NCI-H2196 (cell line): ENCODE data around the gene GRB10.

ENCODE experiments used
- DNase-seq: peaks from one replicate; lab custom pipeline; 2025; ENCODE audit not compliant: unreplicated experiment; lab: John Stamatoyannopoulos, UW

GRB10 gene

DNA sequence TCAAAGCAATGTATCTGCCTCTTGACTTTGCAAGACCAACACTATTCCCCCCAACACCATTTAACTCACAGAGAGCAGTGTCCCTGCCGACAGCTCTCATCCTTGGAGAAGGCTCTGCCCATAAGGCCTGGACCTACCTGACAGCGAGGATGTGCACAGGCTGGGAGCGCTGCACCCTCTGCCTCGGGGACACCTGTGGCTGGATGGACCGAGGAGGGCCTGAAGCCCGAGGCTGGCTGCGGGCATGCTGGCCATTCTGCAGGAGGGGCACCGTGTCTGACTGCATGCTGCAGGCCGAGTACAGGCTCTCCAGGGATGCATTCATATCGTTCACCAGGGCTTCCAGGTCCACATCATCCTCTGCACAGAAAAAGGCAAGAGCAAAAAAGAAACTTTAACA is 108.4 kb downstream of the GRB10 start:
- DNase-seq = no peak

DNA sequence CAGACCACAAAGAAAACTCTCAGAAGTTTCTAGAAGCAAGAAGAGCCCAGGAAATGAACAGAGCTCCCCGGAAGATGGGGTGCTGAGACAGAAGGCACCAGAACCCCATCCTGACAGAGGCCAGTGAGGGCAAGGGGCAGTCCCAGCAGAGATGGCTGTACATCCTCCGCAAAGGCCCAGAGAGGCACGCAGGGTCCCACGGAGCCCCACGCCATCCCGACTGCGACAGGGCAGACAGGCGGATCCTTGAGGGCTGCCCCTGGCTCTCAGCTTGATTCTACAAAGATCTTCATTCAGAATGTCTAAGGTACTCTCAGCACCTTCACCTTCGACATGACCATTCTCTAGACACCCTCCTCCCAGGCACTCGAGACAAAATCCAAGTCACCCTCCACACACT is 109.6 kb downstream of the GRB10 start:
- DNase-seq = no peak

DNA sequence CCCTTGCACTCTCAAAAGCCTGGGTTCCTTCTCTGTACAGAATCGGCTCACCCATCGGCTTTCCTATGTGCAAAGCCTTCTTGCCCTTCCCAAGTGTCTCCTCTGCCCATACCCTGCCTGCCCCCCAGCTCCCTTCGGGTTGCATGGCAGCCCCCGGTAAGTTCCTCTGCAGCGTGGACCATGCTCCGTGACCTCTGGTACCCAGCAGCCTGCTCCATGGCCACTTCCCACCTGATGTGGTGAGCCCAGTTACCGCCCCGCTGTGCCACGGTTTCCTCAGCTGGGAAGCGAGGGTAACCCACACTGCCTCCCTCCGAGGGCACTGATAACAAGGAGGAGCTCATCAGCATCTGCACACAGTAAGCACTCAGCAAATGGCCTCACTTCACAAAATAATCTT is 110.7 kb downstream of the GRB10 start:
- no peak for DNase-seq

DNA sequence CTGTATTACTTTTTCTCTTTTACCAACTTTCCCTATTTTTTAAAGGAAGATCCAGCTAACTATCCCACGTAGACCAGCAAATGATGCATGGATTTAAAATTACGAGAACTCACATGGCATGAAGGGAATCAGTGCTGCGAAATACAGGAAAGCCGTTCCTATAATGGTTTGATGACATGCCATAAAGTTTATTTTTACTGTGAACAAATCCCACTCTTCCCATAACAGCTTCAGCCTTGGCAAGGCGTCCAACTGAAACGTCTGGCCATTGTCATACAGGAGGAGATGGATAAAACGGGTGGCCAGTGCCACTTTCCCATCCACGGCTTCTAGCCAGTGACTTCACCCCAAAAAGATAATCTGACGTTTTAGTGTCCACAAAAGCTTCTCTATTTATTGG is 111.3 kb downstream of the GRB10 start:
- no peak for DNase-seq

DNA sequence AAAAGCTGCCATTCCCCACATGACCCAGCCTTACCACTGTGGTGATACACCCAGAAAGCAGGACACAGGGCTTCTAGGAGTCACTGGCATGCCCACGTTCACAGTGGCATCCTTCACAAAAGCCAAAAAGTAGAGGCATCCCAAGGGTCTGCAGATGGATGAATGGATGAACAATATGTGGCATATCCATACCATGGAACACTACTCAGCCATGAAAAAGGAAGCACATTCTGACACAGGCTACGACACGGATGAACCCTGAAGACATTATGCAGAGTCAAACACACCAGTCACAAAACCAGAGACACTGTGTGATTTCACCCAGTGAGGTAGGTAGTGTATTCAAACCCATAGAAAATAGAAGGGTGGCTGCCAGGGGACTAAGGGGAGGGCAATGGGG is 112.8 kb downstream of the GRB10 start:
- no peak for DNase-seq

DNA sequence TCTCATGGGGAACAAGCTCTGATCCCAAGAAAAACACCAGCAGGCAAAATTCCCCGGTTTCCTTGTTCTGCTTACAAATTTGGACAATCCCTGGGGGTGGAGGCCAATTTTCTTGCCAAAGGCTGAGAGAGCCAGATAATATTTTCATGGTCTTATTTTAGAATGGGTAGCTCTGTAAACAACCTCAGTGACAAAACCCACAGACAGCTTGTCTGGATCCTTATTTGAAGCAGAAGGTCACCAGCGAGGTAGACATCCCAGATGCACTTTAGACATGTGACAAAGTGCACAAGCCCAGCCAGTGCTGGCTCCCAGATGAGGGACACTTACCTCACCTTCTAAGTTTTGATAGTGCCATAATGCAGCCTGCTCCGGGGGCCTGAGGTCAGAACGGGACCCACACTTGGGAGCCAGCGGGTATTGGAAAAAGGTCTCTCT is 114.9 kb downstream of the GRB10 start:
- no peak for DNase-seq

DNA sequence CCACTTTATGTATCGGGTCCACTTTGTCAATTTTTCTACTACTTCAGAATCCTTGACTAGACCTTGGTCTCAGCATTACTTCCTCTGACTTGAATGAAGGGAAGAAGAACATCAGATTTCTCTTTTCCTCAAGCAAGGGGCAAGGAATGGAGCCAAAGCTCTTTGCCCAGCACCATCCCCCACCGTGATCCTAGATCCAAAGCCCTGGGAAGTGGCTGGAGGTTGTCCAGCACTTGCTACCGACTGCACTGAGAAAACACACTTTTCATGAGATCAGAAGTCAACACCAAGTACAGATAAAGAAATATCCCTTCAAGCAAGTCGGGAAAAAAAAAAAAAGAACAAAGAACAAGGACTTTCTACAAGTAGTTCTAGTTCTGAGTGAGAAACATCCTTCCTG is 115.4 kb downstream of the GRB10 start:
- DNase-seq = no peak

DNA sequence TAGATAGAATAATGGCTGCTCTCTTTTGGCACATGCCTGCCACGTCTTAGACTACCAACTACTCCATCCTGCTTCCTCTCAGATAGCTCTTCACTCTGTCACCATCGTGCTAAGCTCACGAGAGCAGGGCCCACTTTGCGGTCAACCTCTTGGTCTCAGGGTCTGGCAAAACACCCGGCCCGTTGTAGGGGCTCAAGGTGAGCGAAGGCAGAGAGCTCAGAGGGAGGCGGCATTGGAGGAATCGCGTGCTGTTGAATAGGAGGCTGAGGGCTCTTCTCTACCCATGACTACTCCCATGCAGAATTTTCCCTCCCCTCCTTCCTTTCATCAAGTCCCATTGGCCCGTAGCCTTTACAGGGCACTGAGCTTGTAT is 116.6 kb downstream of the GRB10 start:
- no peak for DNase-seq

DNA sequence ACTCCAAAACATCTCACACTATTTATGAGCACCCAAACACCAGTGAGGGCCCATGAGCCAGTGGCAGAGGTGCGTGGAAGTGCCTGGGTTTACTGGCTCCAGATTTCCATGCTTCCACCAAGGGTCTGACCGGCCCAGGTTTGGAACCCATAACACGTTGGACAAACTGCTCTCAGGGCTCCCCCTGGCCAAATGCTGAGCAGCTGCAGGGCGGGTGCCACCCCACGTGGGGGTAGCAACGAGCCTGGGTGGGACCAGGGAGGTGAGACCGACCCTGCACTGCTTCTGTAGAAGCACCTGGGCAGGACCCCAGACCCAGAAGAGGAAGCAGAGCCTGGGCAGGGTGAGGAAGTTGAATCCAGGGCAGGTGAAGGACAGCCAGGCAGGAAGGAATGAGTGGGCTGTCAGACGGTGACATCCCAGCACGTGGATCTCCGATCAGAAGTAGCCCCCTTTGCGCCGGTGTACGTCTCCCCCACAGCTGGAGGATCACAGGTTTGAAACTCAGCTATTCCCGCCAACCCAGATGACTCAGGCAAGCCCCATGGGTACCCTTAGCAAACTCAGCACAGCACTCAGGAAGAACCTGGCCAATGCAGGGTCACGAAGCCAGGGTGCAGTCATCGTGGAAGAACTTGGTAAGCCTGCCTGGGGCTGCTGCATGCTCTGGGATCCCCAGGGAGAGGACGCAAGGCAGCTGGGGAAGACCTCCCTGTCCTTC is 117.1 kb downstream of the GRB10 start:
- no peak for DNase-seq

DNA sequence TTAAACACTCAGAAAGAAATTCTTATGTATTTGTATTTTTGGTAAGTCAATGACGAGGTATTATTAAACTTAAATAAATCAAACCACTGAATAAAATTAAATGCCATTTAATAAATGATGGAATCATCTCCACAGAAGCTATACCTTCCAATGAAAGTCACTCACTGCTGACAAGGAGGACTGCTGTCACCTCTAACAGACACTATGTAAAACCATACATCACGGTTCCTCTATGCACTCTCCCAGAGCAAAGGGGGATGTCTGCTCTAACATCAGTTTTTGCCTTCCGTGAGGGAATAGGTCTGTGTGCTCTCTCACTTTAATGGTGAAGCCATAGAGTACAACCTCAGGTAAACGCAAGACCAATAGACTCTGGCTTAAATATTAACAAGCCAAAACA is 117.8 kb downstream of the GRB10 start:
- DNase-seq = no peak

DNA sequence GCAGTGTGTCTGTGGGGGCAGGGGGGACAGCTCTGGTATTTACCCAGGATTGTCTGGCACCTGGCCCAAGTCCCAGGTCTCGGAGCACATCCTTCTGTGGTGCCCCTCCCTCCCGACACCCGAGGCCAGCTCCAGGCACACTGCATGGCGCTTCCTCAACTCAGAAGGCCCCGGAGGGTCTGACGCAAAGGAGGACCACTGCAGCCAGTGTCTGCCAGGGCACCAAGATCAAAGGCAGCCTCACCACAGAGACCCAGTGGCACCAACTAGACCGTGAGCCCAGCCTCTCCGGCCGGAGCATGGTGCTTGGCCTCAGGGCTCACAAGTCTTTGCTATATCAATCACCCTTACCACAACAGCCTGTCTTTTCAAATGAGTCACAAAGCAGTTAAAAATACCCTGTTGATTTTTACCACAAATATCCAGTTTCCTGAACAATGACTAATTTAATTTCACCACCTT is 118.2 kb downstream of the GRB10 start:
- DNase-seq = no peak

DNA sequence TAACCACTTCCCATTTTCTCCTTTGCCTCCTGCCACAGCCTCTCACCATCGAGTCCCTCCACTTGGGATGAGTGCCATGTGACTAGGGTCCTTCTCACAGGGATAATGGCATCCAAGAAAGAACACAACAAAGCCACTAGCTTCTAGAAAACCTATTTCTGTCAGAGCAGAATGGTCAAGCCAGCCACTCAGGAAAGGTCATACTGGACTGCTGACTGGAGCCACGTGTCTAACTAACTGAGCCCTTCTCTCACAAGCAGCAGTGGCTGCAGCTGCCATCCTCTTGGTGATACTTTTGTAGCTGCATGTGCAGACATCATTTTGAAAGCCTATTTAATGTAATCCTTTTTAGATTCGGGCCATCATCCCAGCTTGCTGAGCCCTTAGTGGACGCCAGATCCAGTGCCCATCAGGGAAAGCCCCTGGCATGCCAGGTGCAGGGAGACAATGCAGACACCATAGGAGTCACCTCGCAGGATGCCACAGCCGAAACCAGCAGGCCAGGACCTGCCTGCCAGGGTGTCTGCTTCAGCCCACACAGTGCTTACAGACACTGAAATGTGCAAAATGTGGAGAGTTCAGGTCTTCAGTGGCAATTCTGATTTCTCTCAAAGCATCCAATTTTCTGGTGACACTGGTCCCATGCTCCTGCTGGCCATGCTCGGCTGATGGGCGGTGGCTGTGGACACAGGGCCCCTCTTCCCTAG is 119.1 kb downstream of the GRB10 start:
- DNase-seq = no peak

DNA sequence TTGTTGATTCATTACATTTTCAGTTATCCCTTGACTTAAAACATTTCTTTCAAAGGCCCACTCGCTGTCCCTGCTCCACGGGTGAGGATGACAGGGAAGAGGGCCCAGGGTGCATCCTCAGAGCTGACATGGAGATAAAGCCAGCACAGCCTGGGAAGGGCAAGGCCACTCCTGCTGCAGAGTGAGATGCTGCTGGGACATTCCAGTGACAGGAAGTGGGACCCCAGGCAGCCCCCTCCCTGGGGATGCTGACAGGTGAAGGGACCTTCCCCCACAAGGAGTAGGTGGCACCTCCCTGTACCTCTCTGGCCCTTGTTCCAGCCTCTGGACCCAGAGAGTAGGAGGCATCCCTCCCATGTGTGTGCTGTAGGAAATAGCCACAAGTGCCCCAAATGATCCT is 119.7 kb downstream of the GRB10 start:
- no peak for DNase-seq

DNA sequence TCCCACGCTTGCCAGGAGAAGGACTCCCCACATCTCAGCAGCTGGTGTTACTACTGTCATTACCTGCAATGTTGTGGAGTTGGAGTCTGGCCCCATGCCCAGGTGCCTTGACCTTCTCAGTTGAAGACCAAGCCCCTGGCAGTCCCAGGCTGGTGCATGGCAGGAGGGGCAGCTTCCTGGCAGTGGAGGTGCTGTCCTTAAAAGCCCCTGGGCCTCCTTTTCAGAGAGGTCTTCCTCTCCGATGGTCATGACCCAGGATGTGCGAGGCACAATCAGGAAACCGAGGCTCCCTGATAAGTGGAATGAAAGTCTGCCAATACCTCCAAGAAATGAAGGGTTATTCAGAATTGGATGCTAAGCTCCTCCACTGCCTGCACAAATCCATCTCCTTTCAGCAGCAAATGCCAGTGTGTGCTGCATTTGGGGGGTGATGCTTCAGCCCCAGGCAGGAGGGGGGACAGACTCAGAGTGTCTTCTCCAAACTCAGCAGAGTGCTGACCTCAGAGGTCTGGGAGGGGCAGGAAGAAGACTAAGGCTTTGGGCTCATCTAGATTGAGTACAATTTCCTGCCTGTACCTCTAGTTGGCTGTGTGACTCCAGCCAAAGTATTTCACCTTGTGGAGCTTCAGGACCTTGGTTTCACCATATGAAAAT is 120.5 kb downstream of the GRB10 start:
- DNase-seq = no peak

DNA sequence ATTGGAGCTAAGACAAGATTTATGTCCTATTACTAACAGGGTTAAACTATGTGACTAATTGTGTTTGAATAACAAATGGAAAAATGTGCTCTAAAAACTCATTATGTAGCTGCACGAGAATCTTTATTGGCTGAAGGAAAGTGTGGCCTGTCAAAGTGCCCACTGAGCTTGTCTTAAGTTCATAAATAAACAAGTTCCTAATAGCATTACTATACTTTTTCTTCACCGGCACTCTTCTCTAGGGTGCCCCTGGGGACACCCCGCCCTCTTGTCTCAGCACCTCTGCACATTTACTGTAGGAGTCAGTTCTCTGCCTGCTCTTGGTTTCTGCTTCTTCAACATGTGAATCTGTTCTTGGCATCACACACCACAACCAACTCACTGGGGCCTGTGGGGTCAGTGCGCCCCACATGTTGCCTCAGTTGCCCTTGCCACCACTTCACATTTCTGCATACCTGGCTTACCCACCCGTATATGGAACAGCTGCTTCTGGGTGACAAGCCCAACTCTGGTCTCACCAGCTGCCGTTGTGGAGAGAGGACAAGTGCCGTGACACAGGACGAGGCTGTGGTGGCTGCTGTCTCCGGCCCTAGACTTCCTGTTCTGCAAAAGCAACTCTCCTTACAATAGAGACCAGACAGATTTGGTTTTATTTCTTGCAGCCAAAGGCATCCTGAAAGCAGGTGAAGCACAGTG is 121.2 kb downstream of the GRB10 start:
- no peak for DNase-seq

DNA sequence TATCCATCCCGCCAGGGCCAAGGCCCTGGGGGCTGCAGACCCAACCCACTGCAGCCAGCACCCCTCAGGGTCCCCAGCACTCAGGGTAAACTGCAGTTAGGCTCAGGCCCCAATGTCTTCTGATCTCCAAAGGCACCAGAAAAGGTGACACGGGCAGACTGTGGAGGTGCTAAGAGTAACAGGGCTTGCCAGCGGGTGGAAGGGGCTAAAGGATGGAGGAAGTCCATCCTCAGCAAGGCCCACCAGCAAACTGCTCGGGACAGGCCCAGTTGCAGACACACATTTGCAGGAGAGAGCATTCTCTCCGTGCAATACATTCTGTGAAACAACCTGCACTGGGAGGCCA is 121.9 kb downstream of the GRB10 start:
- no peak for DNase-seq

DNA sequence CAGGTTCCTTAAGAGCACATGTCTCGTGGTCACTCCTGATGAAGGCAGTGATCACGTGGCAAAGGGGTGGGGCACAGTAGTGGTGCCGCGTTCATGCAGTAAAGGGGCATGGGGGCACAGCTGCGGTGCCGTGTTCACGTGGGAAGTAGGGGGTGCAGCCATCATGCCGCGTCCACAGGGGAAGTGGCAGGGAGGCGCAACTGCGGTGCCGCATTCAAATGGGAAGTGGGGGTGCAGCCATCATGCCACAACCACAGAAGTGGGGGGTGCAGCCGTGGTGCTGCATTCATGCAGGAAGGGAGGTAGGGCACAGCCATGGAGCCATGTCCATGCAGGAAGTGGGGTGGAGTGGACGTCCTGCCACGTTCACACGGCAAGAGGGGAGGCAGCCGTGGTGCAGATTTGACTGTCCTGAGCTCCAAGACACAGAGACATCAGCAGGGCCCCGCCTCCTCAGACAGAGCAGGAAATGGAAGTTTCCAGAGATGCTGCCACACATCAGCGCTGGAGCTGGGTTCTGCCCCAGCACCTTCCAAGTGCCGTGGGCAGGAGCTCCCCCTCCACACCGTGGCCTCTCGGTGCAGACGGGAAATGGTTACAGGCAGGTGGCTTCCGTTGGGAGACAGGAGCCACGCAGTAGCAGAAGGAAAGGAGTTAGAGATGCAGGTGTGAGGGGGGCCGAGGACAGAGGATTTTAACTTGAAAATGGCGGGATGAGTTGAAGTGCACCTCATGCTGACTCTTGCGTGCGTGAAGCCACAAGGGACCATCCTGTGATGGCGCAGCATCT is 122.5 kb downstream of the GRB10 start:
- no peak for DNase-seq

DNA sequence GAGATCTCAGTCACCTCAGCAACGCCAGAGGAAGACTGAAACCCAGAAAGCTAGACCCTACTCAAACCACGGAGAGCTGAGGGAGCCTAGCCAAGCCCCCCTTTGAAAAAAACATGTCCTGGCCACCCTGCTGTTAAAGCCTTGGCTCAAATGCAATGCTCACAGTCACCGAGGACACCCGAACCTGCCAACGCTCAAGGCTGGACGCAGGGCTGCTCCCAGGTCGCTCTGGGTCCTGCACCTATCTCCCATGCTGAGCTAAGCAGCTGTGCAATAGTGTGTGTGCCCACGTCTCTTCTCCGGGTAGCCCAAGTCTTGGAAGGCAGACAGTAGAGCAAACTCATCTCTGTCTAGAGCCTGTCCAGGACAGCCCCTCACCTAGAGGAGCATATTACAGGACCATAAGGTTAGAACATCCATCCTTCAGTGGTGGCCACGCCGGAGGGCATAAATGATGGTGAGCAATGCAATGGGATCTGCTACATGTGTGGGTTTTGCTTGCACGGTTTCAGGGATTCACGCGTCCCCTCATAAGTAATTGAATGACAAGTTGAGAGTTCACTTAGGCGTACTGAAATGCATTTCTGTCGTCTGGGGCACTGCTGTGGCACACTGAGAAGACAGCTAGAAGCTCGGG is 123.2 kb downstream of the GRB10 start:
- no peak for DNase-seq

DNA sequence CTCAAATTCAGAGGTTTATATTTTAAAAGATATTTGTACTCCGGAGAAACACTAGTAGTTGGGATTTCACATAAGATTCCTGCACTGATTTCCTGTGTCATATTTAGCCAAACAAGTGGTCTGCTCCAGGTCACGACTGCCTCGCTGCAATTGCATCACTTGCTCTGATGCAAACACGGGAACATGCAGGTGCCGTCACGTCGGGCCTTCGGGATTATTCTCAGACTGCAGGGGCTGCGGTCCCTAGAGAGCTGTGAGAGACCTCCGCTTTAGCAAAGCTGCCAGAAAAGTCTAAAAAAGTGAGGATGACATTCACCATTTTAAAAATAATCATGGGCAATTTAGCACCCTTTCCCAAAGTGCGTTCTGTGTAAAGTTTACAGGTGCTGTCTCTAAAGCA is 124.0 kb downstream of the GRB10 start:
- DNase-seq = no peak

DNA sequence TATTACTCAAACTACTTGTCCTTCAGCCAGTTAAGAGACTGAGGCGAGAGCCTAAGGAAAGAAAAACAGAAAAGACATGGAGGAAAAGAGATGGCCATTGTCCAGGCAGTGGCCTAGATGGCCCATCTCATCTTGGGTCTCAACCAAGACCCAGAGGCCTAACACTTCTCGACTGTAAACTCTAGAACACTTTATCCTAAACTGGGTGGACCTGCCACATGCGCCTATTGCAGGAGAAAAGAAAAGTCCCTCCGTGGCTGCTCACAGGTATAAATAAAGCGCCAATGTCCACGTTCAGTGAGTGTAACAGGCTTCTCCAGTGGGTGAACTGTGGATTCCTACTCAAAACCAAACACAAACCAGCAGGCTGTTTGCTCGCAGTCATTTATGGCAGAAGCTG is 124.8 kb downstream of the GRB10 start:
- DNase-seq = no peak
